KMS-11 (cell line): ENCODE measurements around the gene YKT6.

Experiments
- H2AFZ ChIP-seq: fragments of 200-600 bp; sonication (generic); 2 replicates; pipeline ENCODE4 v1.6.1; 2016; ENCODE audit warnings: antibody characterized with exemption, mixed run types, low read depth
- H3K27ac ChIP-seq: fragments of 200-600 bp; sonication (generic); 2 replicates; pipeline ENCODE4 v1.6.1; 2016; ENCODE audit warnings: mild to moderate bottlenecking, mixed run types
- H3K27me3 ChIP-seq: fragments of 200-600 bp; sonication (generic); 2 replicates; pipeline ENCODE4 v1.6.1; 2017; ENCODE audit warnings: mild to moderate bottlenecking, low read depth, mixed run types, moderate library complexity; ENCODE audit not compliant: insufficient read depth
- H3K36me3 ChIP-seq: fragments of 200-600 bp; sonication (generic); 2 replicates; pipeline ENCODE4 v1.6.1; 2017; ENCODE audit warnings: mild to moderate bottlenecking, mixed run types; ENCODE audit not compliant: insufficient read depth
- H3K4me1 ChIP-seq: fragments of 200-600 bp; sonication (generic); 2 replicates; pipeline ENCODE4 v1.6.1; 2016; ENCODE audit warnings: mild to moderate bottlenecking, low read depth, mixed run types; ENCODE audit not compliant: poor library complexity, severe bottlenecking
- H3K4me2 ChIP-seq: fragments of 200-600 bp; sonication (generic); 2 replicates; pipeline ENCODE4 v1.7.0; 2016; ENCODE audit warnings: mild to moderate bottlenecking, mixed run types
- H3K4me3 ChIP-seq: fragments of 200-600 bp; sonication (generic); IDR thresholded peaks from 2 replicates; pipeline ENCODE4 v1.6.1; 2017; ENCODE audit warnings: low read depth, low read length, mixed read lengths; ENCODE audit not compliant: insufficient read depth
- H3K79me2 ChIP-seq: fragments of 200-600 bp; sonication (generic); 2 replicates; pipeline ENCODE4 v1.6.1; 2016; ENCODE audit warnings: low read depth, mixed run types; ENCODE audit not compliant: insufficient read depth
- H3K9ac ChIP-seq: fragments of 200-600 bp; sonication (generic); 2 replicates; pipeline ENCODE4 v1.6.1; 2016; ENCODE audit warnings: mild to moderate bottlenecking, mixed run types
- H4K20me1 ChIP-seq: fragments of 200-600 bp; sonication (generic); 2 replicates; pipeline ENCODE4 v1.6.1; 2016; ENCODE audit warnings: mild to moderate bottlenecking, mixed run types; ENCODE audit not compliant: insufficient read depth
- TF ChIP-seq, protein P1 (sequence below): fragments of 200-600 bp; sonication (generic); conservative IDR thresholded peaks from 2 replicates; pipeline ENCODE4 v1.6.1; 2017; ENCODE audit warnings: low read depth, mild to moderate bottlenecking, antibody characterized with exemption, low read length, moderate library complexity, mixed read lengths

Gene YKT6

DNA sequence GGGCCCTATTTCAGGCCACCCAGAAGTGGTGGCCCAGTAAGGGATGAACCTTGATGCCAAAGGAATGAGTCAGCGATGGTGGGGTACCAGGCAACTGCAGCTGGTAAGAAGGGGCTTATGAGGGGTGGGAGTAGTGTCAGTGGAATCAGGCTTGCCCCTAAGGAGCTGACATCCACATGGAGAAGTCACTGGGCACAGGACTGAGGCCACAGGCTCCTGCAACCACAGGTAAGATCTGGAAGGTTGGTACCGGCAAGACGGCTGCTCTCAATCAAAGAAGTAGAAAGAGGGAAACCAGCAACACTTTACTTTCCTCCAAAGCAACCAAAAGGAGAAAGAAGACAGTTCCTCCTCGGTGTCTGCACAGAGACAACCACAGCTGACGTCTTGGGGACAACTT is 14.0 kb upstream of the YKT6 start:
- no peaks in the 10 kb centered on the region for H4K20me1 ChIP-seq
- H3K27me3 ChIP-seq = no peaks in the 10 kb centered on the region
- H3K4me3 ChIP-seq = no peak overlapping the region
- H3K4me1 ChIP-seq = no peaks in the 10 kb centered on the region
- TF ChIP-seq, protein P1, sequence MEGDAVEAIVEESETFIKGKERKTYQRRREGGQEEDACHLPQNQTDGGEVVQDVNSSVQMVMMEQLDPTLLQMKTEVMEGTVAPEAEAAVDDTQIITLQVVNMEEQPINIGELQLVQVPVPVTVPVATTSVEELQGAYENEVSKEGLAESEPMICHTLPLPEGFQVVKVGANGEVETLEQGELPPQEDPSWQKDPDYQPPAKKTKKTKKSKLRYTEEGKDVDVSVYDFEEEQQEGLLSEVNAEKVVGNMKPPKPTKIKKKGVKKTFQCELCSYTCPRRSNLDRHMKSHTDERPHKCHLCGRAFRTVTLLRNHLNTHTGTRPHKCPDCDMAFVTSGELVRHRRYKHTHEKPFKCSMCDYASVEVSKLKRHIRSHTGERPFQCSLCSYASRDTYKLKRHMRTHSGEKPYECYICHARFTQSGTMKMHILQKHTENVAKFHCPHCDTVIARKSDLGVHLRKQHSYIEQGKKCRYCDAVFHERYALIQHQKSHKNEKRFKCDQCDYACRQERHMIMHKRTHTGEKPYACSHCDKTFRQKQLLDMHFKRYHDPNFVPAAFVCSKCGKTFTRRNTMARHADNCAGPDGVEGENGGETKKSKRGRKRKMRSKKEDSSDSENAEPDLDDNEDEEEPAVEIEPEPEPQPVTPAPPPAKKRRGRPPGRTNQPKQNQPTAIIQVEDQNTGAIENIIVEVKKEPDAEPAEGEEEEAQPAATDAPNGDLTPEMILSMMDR = no peak
- H3K9ac ChIP-seq = no peak overlapping the region
- no peaks in the 10 kb centered on the region for H3K36me3 ChIP-seq
- H3K4me2 ChIP-seq = no peak overlapping the region
- H3K27ac ChIP-seq = no peak overlapping the region
- no peak overlapping the region for H2AFZ ChIP-seq
- no peaks in the 10 kb centered on the region for H3K79me2 ChIP-seq

- TF ChIP-seq, protein P1 = no peak
- Histone ChIP-seq H3K36me3 (no peaks in the 10 kb centered on the region), H3K79me2 (no peaks in the 10 kb centered on the region), H4K20me1 (no peaks in the 10 kb centered on the region), H3K27ac (no peak overlapping the region), H3K4me2 (no peak overlapping the region), H3K4me1 (no peaks in the 10 kb centered on the region), H3K4me3 (no peak overlapping the region), H3K9ac (no peak overlapping the region), H2AFZ (no peak overlapping the region), H3K27me3 (no peaks in the 10 kb centered on the region)
Measured at GRCh38 chr7:44187636-44188416, 13.0 kb upstream of the YKT6 start.

- H3K9ac ChIP-seq = no peak overlapping the region
- H3K36me3 ChIP-seq = no peaks in the 10 kb centered on the region
- H3K27me3 ChIP-seq = no peaks in the 10 kb centered on the region
- no peak overlapping the region for H2AFZ ChIP-seq
- H3K27ac ChIP-seq = no peak overlapping the region
- H3K4me3 ChIP-seq = no peak overlapping the region
- TF ChIP-seq, protein P1 = no peak
- H3K4me2 ChIP-seq = no peak overlapping the region
- no peaks in the 10 kb centered on the region for H3K4me1 ChIP-seq
- H3K79me2 ChIP-seq = no peaks in the 10 kb centered on the region
- H4K20me1 ChIP-seq = no peaks in the 10 kb centered on the region
Measured at GRCh38 chr7:44188480-44189225, 12.1 kb upstream of the YKT6 start.

- Histone ChIP-seq H3K4me3 (no peak within 1 kb of the TSS), H3K36me3 (no peaks in the 10 kb centered on the region), H3K9ac (no peak within 1 kb of the TSS), H4K20me1 (no peaks in the 10 kb centered on the region), H3K27ac (no peak within 1 kb of the TSS), H2AFZ (no peak within 1 kb of the TSS), H3K27me3 (no peaks in the 10 kb centered on the region), H3K79me2 (no peaks in the 10 kb centered on the region), H3K4me1 (no peaks in the 10 kb centered on the region), H3K4me2 (no peak within 1 kb of the TSS)
- TF ChIP-seq, protein P1 = no peak
Measured at GRCh38 chr7:44189286-44189992, 11.3 kb upstream of the YKT6 start, which contains the start of gene GCK. Gene GCK, minus strand, starts transcription at chr7:44189439. Its CDS starts 486 bp downstream, at chr7:44188953.
